Testis (tissue), 2 donors: Measurements from ENCODE around the gene SATB2.

Experiments used
- CTCF ChIP-seq, 3 experiments: fragments of 450-650 bp in 2 of 3; fragments of 200-600 bp in 1 of 3; sonication (generic) in 1 of 3; IDR thresholded peaks; one replicate each; pipeline ENCODE4 v1.5.1; 2016 to 2019; ENCODE audit warnings: antibody characterized with exemption in 3 of 3, mild to moderate bottlenecking in 2 of 3, moderate library complexity in 1 of 3
- POLR2A ChIP-seq: fragments of 450-650 bp; IDR thresholded peaks from one replicate; pipeline ENCODE4 v1.6.1; 2017; ENCODE audit warnings: antibody characterized with exemption, mild to moderate bottlenecking, moderate library complexity

- TF ChIP-seq CTCF (IDR thresholded peaks at IDR 0.05) (no peak), POLR2A (no peak)
These were observed 12.6 kb upstream of the SATB2 start for GRCh38 chr2:199470361-199470671.
